ENCODE measurements around the gene PTPN20. TPM values are rescaled to one million over a fixed set of nuclear protein-coding genes. Genes with fewer than 3 reads are reported as not detected.

PTPN20 gene
- total RNA-seq, 1 experiment from 2014 or later = not detected

DNA sequence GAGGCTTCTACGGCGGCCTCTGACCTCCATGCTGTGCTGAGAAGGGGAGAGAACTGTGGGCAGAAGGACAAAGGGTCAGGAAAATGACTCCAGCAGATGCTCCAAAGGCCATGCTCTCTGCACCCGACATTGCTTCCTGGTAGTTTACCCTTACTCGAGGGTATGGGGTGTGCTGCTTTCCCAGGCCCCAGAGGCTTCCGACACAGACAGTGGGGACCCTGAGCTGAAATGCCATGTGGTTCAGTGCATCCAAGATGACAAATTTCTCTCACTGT is 130.9 kb downstream of the PTPN20 start:
- H2BK12ac ChIP-seq (ENCODE audit: insufficient read length, low read depth, low read length) = no peak overlapping the region
- WGBS (ENCODE audit: extremely low coverage, insufficient read length, low lambda C conversion rate) = no CpG with 5 or more reads among the region's 5 CpGs
- no peak overlapping the region for H3K14ac ChIP-seq (ENCODE audit: insufficient read depth, low read length)

More for the DNA sequence above, 130.9 kb downstream of the PTPN20 start:
- Histone ChIP-seq H3K18ac (ENCODE audit: insufficient read length, low read depth, low read length) (no peak overlapping the region), H3K79me2 (ENCODE audit: insufficient read depth, low read length) (no peaks in the 10 kb centered on the region), H3K79me1 (ENCODE audit: insufficient read depth, low read depth, low read length, poor library complexity, severe bottlenecking) (no peaks in the 10 kb centered on the region), H4K91ac (ENCODE audit: insufficient read length, low read depth, low read length) (no peak overlapping the region), H3K27me3 (ENCODE audit: insufficient read depth, low read length) (no peaks in the 10 kb centered on the region), H4K20me1 (ENCODE audit: control insufficient read depth, insufficient read depth, insufficient read length) (no peaks in the 10 kb centered on the region), H2AK5ac (ENCODE audit: insufficient read length, low read length) (no peak overlapping the region), H3K23ac (ENCODE audit: insufficient read length, low read depth, low read length) (no peak overlapping the region), H2AFZ (ENCODE audit: low read length) (no peak overlapping the region), H2BK20ac (ENCODE audit: low read depth, low read length, poor library complexity, severe bottlenecking) (no peak overlapping the region), H2BK5ac (ENCODE audit: insufficient read length, low read length) (no peak overlapping the region), H3K23me2 (ENCODE audit: insufficient read length, low read depth, low read length, poor library complexity, severe bottlenecking) (no peaks in the 10 kb centered on the region), H3K4ac (ENCODE audit: low read depth, low read length) (no peak overlapping the region), H3K9me3 (ENCODE audit: control insufficient read depth, low read depth, low read length) (no peaks in the 10 kb centered on the region), H3K27ac (ENCODE audit: insufficient read length, low read depth, low read length) (no peak overlapping the region), H2BK120ac (ENCODE audit: low read depth, low read length, poor library complexity, severe bottlenecking) (no peak overlapping the region), H2BK15ac (ENCODE audit: low read depth, low read length) (no peak overlapping the region), H3K4me2 (ENCODE audit: insufficient read depth, insufficient read length, low read length) (no peak overlapping the region), H3K4me1 (ENCODE audit: insufficient read depth, low read length) (no peaks in the 10 kb centered on the region), H3T11ph (ENCODE audit: low read length) (no peak overlapping the region), H3K56ac (ENCODE audit: insufficient read length, low read depth, low read length) (no peak overlapping the region), H4K5ac (ENCODE audit: insufficient read length, low read depth, low read length) (no peak overlapping the region), H3K9ac (ENCODE audit: extremely low read depth, insufficient read length, low read length) (no peak overlapping the region), H4K8ac (replicated peaks; ENCODE audit: insufficient read length, low read depth, low read length) (no peak overlapping the region)
- Mint-ChIP-seq H3K4me3 (no peak overlapping the region), H3K4me1 (peaks cover 8% of the 10 kb centered on the region in 2 experiments; a peak in 3 of 4 replicates), H3K36me3 (ENCODE audit: insufficient read depth in 1 of 3, low read depth in 3 of 3) (no peaks in the 10 kb centered on the region), H3K9me3 (no peaks in the 10 kb centered on the region), H3K27ac (no peak overlapping the region), H3K27me3 (ENCODE audit: low read depth) (peaks cover 2% of the 10 kb centered on the region; the same call in 1 of the 2 replicates)
- TF ChIP-seq, protein P1, sequence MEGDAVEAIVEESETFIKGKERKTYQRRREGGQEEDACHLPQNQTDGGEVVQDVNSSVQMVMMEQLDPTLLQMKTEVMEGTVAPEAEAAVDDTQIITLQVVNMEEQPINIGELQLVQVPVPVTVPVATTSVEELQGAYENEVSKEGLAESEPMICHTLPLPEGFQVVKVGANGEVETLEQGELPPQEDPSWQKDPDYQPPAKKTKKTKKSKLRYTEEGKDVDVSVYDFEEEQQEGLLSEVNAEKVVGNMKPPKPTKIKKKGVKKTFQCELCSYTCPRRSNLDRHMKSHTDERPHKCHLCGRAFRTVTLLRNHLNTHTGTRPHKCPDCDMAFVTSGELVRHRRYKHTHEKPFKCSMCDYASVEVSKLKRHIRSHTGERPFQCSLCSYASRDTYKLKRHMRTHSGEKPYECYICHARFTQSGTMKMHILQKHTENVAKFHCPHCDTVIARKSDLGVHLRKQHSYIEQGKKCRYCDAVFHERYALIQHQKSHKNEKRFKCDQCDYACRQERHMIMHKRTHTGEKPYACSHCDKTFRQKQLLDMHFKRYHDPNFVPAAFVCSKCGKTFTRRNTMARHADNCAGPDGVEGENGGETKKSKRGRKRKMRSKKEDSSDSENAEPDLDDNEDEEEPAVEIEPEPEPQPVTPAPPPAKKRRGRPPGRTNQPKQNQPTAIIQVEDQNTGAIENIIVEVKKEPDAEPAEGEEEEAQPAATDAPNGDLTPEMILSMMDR (conservative IDR thresholded peaks at IDR 0.05) = no peak
- DNase-seq = no peak

All from H9 (cell line).